Measurements from ENCODE around the gene MS4A4E.
"Not testable (repeated sequence)": the region's sequence is repeated elsewhere in the genome, so short reads cannot be mapped to it uniquely, and the experiment has no call there.

Gene MS4A4E

GRCh38 chr11:60242740-60243239 is at the start of gene MS4A4E:
MS4A4E (minus strand) TSS chr11:60243137; CDS start chr11:60230055, 13,082 bp downstream.
- Histone ChIP-seq H3K36me3 (no peaks in the 10 kb centered on the region), H3K9me3 (no peaks in the 10 kb centered on the region), H3K4me1 (ENCODE audit: control insufficient read depth in 1 of 2, insufficient read depth in 1 of 2, low read depth in 1 of 2, low read length in 1 of 2) (peaks cover 13 to 16% of the 10 kb centered on the region in 2 experiments), H3K27me3 (no peaks in the 10 kb centered on the region), H3K4me3 (ENCODE audit: low read depth in 1 of 2, low read length in 1 of 2) (no peak within 1 kb of the TSS), H3K27ac (no peak within 1 kb of the TSS)
- no peak for TF ChIP-seq CTCF (IDR thresholded peaks at IDR 0.05)

GRCh38 chr11:60292145-60292544 is 49.2 kb upstream of the MS4A4E start:
- Histone ChIP-seq H3K4me1 (ENCODE audit: control insufficient read depth in 1 of 2, insufficient read depth in 1 of 2, low read depth in 1 of 2, low read length in 1 of 2) (peaks cover 6 to 19% of the 10 kb centered on the region in 2 experiments), H3K36me3 (no peaks in the 10 kb centered on the region), H3K9me3 (no peaks in the 10 kb centered on the region), H3K27ac (no peak overlapping the region), H3K27me3 (no peaks in the 10 kb centered on the region), H3K4me3 (ENCODE audit: low read depth in 1 of 2, low read length in 1 of 2) (no peak overlapping the region)
- TF ChIP-seq CTCF (IDR thresholded peaks at IDR 0.05): no peak

GRCh38 chr11:60288531-60288930 is 45.6 kb upstream of the MS4A4E start:
- Histone ChIP-seq H3K4me1 (ENCODE audit: control insufficient read depth in 1 of 2, insufficient read depth in 1 of 2, low read depth in 1 of 2, low read length in 1 of 2) (peaks cover 3 to 12% of the 10 kb centered on the region in 2 experiments), H3K9me3 (no peaks in the 10 kb centered on the region), H3K27ac (no peak overlapping the region), H3K27me3 (no peaks in the 10 kb centered on the region), H3K4me3 (ENCODE audit: low read depth in 1 of 2, low read length in 1 of 2) (no peak overlapping the region), H3K36me3 (no peaks in the 10 kb centered on the region)
- no peak for TF ChIP-seq CTCF (IDR thresholded peaks at IDR 0.05)

DNA sequence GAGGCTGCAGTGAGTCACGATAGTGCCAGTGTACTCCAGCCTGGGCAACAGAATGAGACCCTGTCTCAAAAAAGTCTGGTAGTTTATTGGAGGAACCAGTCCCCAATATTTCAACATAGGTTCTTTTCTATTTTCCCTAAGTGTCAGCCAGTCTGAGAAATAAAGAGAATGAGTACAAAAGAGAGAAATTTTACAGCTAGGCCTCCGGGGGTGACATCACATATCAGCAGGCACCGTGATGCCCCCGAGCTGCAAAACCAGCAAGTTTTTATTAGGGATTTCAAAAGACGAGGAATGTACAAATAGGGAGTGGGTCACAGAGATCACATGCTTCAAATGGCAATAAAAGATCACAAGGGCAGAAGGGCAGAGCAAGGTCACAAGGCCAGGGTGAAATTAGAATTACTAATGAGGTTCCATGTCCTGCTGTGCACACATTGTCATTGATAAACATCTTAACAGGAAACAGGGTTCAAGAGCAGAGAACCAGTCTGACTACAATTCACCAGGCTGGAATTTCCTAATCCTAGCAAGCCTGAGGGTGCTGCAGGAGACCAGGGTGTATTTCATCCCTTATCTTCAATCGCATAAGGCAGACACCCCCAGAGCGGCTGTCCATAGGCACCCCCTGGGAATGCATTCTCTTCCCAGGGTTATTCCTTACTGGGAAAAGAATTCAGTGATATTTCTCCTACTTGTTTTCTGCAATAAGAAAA is 42.6 kb upstream of the MS4A4E start:
- not testable (repeated sequence) for H3K9me3 ChIP-seq; H3K27ac ChIP-seq; H3K4me3 ChIP-seq (ENCODE audit: low read depth in 1 of 2, low read length in 1 of 2); H3K27me3 ChIP-seq; H3K36me3 ChIP-seq
- peaks cover 4 to 15% of the 10 kb centered on the region in 2 experiments for H3K4me1 ChIP-seq (ENCODE audit: control insufficient read depth in 1 of 2, insufficient read depth in 1 of 2, low read depth in 1 of 2, low read length in 1 of 2)

DNA sequence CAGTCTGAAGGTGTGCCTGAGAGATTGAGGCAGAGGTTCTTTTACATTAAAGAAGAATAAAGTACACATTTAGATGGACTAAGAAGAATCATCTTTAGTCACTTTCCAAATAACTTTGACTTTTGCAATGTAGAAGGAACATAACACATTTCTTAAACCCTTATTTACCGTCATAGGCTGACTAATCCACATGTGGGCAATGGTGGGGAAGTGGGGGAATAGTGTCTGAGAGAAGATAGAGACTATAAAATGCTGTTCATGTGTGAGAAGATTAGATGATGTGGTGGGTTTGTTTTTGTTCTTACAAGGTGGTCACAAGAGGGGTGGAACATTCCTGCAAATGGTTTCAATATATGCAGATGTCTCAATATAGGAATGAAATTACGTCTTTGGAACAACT is 39.3 kb upstream of the MS4A4E start:
- Histone ChIP-seq H3K4me1 (ENCODE audit: control insufficient read depth in 1 of 2, insufficient read depth in 1 of 2, low read depth in 1 of 2, low read length in 1 of 2) (peaks cover 10 to 18% of the 10 kb centered on the region in 2 experiments), H3K27me3 (no peaks in the 10 kb centered on the region)

More for the DNA sequence above, 39.3 kb upstream of the MS4A4E start:
- no peak for TF ChIP-seq CTCF (IDR thresholded peaks at IDR 0.05)
- no peaks in the 10 kb centered on the region for H3K9me3 ChIP-seq
- no peak overlapping the region for H3K4me3 ChIP-seq (ENCODE audit: low read depth in 1 of 2, low read length in 1 of 2)
- no peaks in the 10 kb centered on the region for H3K36me3 ChIP-seq
- H3K27ac ChIP-seq: no peak overlapping the region
